Sigmoid colon (tissue), 7 donors: ENCODE results near the gene SMC1B. TPM values are rescaled to one million over a fixed set of nuclear protein-coding genes. Genes with fewer than 3 reads are reported as not detected.
"Not testable (repeated sequence)": the region's sequence is repeated elsewhere in the genome, so short reads cannot be mapped to it uniquely, and the experiment has no call there.

Experiments
- DNase-seq: peaks from one replicate; pipeline ENCODE4 v3.0.0-alpha.2; 2019
- H3K27ac ChIP-seq, 4 donors: fragments of 200-600 bp; sonication (generic); one replicate each; pipeline ENCODE4 v1.5.1; 2016 to 2019; ENCODE audit warnings: mild to moderate bottlenecking in 1 of 4
- H3K27me3 ChIP-seq, 3 donors: fragments of 200-600 bp; sonication (generic); one replicate each; pipeline ENCODE4 v1.5.1; 2019; ENCODE audit warnings: mild to moderate bottlenecking in 1 of 3
- H3K36me3 ChIP-seq, 4 donors: fragments of 200-600 bp; sonication (generic); one replicate each; pipeline ENCODE4 v1.5.1; 2016 to 2019
- H3K4me1 ChIP-seq, 4 donors: fragments of 200-600 bp; sonication (generic); one replicate each; pipeline ENCODE4 v1.5.1; 2017 to 2019
- H3K4me3 ChIP-seq, 4 donors: fragments of 200-600 bp; sonication (generic); one replicate each; pipeline ENCODE4 v1.5.1; 2017 to 2019; ENCODE audit warnings: mild to moderate bottlenecking in 2 of 4, moderate library complexity in 1 of 4
- H3K9me3 ChIP-seq, 4 donors: fragments of 200-600 bp in 3 of 4; sonication (generic) in 3 of 4; one replicate each; pipeline versions ENCODE4 v1.5.1 to v1.6.1; 2013 to 2019
- EP300 ChIP-seq, 4 donors: sonication (generic); formaldehyde crosslinking; IDR thresholded peaks; one replicate each; pipeline ENCODE4 v1.6.1; 2017; ENCODE audit warnings: antibody characterized with exemption in 4 of 4
- POLR2A ChIP-seq, 2 donors: fragments of 450-650 bp; IDR thresholded peaks; one replicate each; pipeline ENCODE4 v1.6.1; 2016; ENCODE audit warnings: antibody characterized with exemption in 2 of 2, mild to moderate bottlenecking in 2 of 2, moderate library complexity in 2 of 2
- POLR2AphosphoS5 ChIP-seq, 4 donors: sonication (generic); formaldehyde crosslinking; IDR thresholded peaks; one replicate each; pipeline ENCODE4 v1.6.1; 2017; ENCODE audit warnings: antibody characterized with exemption in 4 of 4
- WGBS, 2 donors: extraction: QIAGEN DNeasy Blood & Tissue Kit; methylation state at CpG; one replicate each; pipeline ENCODE4 v1.1.7; 2013; 5-methylcytosine and 5-hydroxymethylcytosine counted together
- intact Hi-C: fragments of 100-400 bp; cut with DNase I; formaldehyde crosslinking; loops from one replicate; pipeline ENCODE4 v1.15.1; 2023
- polyA plus RNA-seq, 3 donors: library from polyadenylated mRNA; stranded (reverse); fragments of 200-250 nt; gene quantifications; one replicate each; pipeline ENCODE4 v1.2.3, GENCODE V29; 2013
- total RNA-seq, 4 donors: library from RNA; depleted of rRNA; stranded (reverse); fragments of >200 nt; gene quantifications; one replicate each; pipeline ENCODE4 v1.1.0, GENCODE V29; 2016
- TF ChIP-seq, protein P1 (sequence below), 4 experiments: fragments of 450-650 bp in 3 of 4; fragments of 200-600 bp in 1 of 4; IDR thresholded peaks; one replicate each; pipeline ENCODE4 v1.5.1; 2016 to 2019; ENCODE audit warnings: antibody characterized with exemption in 4 of 4, mild to moderate bottlenecking in 3 of 4, moderate library complexity in 2 of 4
- donor health status: healthy with polysubstance abuse.
- donor health status: Bipolar disorder and iron deficiency.
- donor health status: healthy.

The SMC1B gene
- total and polyA plus RNA-seq, 7 donors, result 0.07 TPM; not detected in 6

DNA sequence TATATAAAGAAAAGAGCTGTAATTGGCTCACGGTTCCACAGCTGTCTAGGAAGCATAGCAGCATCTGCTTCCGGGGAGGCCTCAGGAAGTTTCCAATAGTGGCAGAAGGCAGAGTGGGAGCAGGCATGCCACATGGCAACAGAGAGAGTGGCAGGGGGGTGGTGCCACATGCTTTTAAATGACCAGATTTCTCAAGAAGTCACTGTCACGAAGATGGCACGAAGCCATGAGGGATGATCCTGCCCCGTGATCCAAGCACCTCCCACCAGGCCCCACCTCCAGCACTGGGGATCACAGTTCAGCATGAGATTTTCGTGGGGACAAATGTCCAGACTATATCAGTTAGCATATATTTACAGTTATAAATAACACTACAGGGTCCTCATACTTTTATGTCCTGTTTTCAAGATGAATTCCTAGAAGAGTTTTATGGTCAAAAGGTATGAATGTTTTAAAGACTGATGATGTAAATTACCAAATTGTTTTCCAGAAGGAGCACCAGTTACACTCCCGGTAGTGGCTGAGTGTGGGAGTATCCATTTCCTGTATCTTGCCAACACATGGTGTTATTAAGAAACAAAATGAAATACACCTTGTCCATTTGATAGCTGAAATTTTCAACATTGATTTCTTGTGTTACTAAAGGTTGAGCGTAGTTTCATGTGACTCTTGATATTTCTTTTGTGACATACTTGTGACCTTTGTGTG is 84.4 kb downstream of the SMC1B start:
- no peak overlapping the region for H3K4me3 ChIP-seq
- H3K27ac ChIP-seq, result peak overlapping the region in 3 of 4 donors; percentile 36 to 65 (median 52)
- H3K4me1 ChIP-seq, result peaks cover 0 to 15% (median 10%) of the 10 kb centered on the region in 4 donors
- no peaks in the 10 kb centered on the region for H3K27me3 ChIP-seq
- no peak for DNase-seq
- H3K9me3 ChIP-seq, result no peaks in the 10 kb centered on the region
- TF ChIP-seq EP300 (IDR thresholded peaks at IDR 0.05) (no peak), POLR2A (IDR thresholded peaks at IDR 0.05) (no peak), POLR2AphosphoS5 (IDR thresholded peaks at IDR 0.05) (no peak)
- TF ChIP-seq, protein P1, sequence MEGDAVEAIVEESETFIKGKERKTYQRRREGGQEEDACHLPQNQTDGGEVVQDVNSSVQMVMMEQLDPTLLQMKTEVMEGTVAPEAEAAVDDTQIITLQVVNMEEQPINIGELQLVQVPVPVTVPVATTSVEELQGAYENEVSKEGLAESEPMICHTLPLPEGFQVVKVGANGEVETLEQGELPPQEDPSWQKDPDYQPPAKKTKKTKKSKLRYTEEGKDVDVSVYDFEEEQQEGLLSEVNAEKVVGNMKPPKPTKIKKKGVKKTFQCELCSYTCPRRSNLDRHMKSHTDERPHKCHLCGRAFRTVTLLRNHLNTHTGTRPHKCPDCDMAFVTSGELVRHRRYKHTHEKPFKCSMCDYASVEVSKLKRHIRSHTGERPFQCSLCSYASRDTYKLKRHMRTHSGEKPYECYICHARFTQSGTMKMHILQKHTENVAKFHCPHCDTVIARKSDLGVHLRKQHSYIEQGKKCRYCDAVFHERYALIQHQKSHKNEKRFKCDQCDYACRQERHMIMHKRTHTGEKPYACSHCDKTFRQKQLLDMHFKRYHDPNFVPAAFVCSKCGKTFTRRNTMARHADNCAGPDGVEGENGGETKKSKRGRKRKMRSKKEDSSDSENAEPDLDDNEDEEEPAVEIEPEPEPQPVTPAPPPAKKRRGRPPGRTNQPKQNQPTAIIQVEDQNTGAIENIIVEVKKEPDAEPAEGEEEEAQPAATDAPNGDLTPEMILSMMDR (IDR thresholded peaks at IDR 0.05), result no peak
- WGBS, 2 donors, result 75 to 79% methylated on average over 8 of the region's 8 CpGs
- H3K36me3 ChIP-seq, result peaks cover 6 to 62% (median 18%) of the 10 kb centered on the region in 4 donors
- intact Hi-C loops, result no loop called here

DNA sequence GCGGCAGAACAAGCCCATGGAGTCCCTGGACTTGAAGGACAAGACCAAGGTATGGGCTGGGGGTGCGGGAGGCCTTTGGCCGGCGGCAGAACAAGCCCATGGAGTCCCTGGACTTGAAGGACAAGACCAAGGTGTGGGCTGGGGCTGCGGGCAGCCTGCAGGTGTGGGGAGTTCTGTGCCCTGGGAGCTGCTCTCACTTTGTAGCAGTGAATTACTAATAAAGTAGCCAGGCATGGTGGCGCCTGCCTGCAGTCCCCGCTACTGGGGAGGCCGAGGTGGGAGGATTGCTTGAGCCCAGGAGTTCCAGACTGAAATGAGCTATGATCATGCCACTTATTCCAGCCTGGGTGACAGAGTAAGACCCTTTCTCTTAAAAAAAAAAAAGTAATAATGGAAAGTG is 85.1 kb downstream of the SMC1B start:
- H3K9me3 ChIP-seq, H3K27me3 ChIP-seq, H3K4me3 ChIP-seq, intact Hi-C loops, DNase-seq: not testable (repeated sequence)
- Histone ChIP-seq H3K4me1 (peaks cover 0 to 15% (median 10%) of the 10 kb centered on the region in 4 donors), H3K36me3 (peaks cover 13 to 64% (median 24%) of the 10 kb centered on the region in 4 donors), H3K27ac (peak overlapping the region in 1 of 4 donors; percentile 65)
- 89 to 91% methylated on average over 7 of the region's 8 CpGs for WGBS, 2 donors

DNA sequence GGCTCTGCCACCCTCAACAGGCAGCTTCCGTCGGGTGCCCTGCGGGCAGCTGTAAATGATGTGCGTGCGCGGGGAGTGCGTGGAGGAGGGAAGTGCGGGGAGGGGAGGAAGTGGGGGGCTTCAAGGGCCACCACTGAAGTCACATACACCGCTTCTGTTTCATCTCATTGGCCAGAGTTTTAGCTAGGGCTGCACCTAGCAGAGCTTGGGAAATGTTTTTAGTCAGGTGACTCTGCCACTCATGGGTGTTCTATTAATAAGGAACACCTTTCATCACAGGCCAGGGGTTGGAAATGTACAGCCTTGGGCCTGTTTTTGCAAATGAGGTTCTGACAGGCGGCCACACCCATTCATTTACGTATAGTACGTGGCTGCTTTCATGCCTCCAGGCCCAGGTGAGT is 89.1 kb downstream of the SMC1B start:
- no peak for DNase-seq
- intact Hi-C loops, result no loop called here
- H3K4me1 ChIP-seq, result peaks cover 0 to 15% (median 13%) of the 10 kb centered on the region in 4 donors
- TF ChIP-seq POLR2AphosphoS5 (IDR thresholded peaks at IDR 0.05) (no peak), EP300 (IDR thresholded peaks at IDR 0.05) (no peak), POLR2A (IDR thresholded peaks at IDR 0.05) (no peak)
- TF ChIP-seq, protein P1 (IDR thresholded peaks at IDR 0.05), result no peak
- 94 to 95% methylated on average over 12 of the region's 12 CpGs for WGBS, 2 donors
- H3K27ac ChIP-seq, result no peak overlapping the region
- H3K36me3 ChIP-seq, result peaks cover 20 to 43% (median 27%) of the 10 kb centered on the region in 4 donors
- H3K4me3 ChIP-seq, result no peak overlapping the region
- no peaks in the 10 kb centered on the region for H3K9me3 ChIP-seq
- H3K27me3 ChIP-seq, result no peaks in the 10 kb centered on the region

DNA sequence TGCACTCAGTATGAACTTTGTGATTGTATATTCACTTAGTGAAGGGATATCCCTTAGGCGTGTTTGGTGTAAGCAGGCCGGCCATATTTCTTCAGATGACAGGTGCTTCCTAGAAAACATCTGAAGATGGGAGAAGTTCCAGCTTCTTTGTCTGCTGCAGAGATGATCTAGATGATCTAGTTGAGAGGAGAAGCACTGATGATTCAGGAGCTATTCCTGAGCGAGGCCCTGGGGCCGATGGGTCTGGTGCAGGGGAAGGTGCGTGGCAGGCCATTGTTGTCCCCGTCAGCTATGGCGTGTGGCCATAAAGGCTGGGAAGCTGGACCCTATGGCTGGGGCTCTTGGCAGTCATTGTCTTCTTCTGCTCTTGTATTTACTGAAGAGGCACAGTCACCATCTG is 89.7 kb downstream of the SMC1B start:
- no peak overlapping the region for H3K4me3 ChIP-seq
- peaks cover 20 to 43% (median 27%) of the 10 kb centered on the region in 4 donors for H3K36me3 ChIP-seq
- H3K27me3 ChIP-seq, result no peaks in the 10 kb centered on the region
- peaks cover 0 to 16% (median 14%) of the 10 kb centered on the region in 4 donors for H3K4me1 ChIP-seq
- H3K9me3 ChIP-seq, result no peaks in the 10 kb centered on the region
- no peak overlapping the region for H3K27ac ChIP-seq
- WGBS, 2 donors, result 85 to 92% methylated on average over 7 of the region's 7 CpGs
- no peak for TF ChIP-seq POLR2AphosphoS5 (IDR thresholded peaks at IDR 0.05)
- no peak for TF ChIP-seq EP300 (IDR thresholded peaks at IDR 0.05)
- TF ChIP-seq, protein P1 (IDR thresholded peaks at IDR 0.05), result no peak
- no peak for TF ChIP-seq POLR2A (IDR thresholded peaks at IDR 0.05)
- intact Hi-C loops, result no loop called here
- DNase-seq, result no peak

DNA sequence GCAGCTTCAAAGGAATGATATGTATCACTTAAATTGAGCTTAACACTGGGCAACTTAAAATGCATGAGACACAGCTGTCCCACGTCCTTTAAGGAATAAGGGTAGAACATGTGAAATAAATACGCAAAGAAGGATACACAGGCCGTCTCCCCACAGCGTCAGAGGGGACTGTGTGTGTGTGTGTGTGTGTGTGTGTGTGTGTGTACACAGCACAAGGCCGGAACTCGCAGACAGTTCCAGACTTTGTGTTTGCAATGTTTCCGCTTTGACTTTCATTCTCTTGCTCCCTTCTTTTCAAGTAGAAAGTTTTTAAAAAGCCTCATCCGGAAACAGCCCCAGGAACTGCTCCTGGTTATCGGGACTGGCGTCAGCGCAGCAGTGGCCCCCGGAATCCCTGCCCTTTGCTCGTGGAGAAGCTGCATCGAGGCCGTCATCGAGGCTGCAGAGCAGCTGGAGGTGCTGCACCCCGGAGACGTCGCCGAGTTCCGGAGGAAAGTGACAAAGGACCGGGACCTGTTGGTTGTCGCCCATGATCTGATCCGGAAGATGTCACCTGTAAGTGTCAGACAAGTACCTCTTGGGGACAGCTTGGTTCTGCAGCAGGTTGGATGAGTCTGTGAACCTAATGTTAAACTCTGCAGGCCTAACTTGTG is 90.4 kb downstream of the SMC1B start:
- peaks cover 20 to 43% (median 27%) of the 10 kb centered on the region in 4 donors for H3K36me3 ChIP-seq
- no peak for DNase-seq

More for the DNA sequence above, 90.4 kb downstream of the SMC1B start:
- no peaks in the 10 kb centered on the region for H3K27me3 ChIP-seq
- no peak overlapping the region for H3K27ac ChIP-seq
- 92 to 94% methylated on average over 24 of the region's 24 CpGs for WGBS, 2 donors
- H3K4me1 ChIP-seq, result peaks cover 0 to 23% (median 19%) of the 10 kb centered on the region in 4 donors
- H3K9me3 ChIP-seq, result no peaks in the 10 kb centered on the region
- no peak overlapping the region for H3K4me3 ChIP-seq
- TF ChIP-seq POLR2AphosphoS5 (IDR thresholded peaks at IDR 0.05), result no peak
- no peak for TF ChIP-seq POLR2A (IDR thresholded peaks at IDR 0.05)
- TF ChIP-seq, protein P1 (IDR thresholded peaks at IDR 0.05), result no peak
- no peak for TF ChIP-seq EP300 (IDR thresholded peaks at IDR 0.05)
- intact Hi-C loops, result no loop called here
